Measurements from ENCODE around the gene AP5S1. TPM values are rescaled to one million over a fixed set of nuclear protein-coding genes. Genes with fewer than 3 reads are reported as not detected.

The AP5S1 gene
- total RNA-seq, 1 experiment from 2014 or later: 2.8 TPM

- TF ChIP-seq ZSCAN18 (CRISPR knock-in tag; IDR thresholded peaks at IDR 0.05) (no peak), NFE2L1 (CRISPR knock-in tag; IDR thresholded peaks at IDR 0.05) (no peak), EMX1 (CRISPR knock-in tag; IDR thresholded peaks at IDR 0.05) (no peak), GRHL2 (CRISPR knock-in tag; IDR thresholded peaks at IDR 0.05; ENCODE audit: insufficient replicate concordance, severe bottlenecking) (no peak), TP53 (CRISPR knock-in tag; IDR thresholded peaks at IDR 0.05) (no peak), E2F1 (CRISPR knock-in tag; IDR thresholded peaks at IDR 0.05) (no peak), CREB1 (CRISPR knock-in tag; IDR thresholded peaks at IDR 0.05) (no peak), MXD4 (CRISPR knock-in tag; IDR thresholded peaks at IDR 0.05; ENCODE audit: borderline replicate concordance) (no peak), OVOL2 (CRISPR knock-in tag; IDR thresholded peaks at IDR 0.05; ENCODE audit: borderline replicate concordance) (no peak), ZNF423 (CRISPR knock-in tag; IDR thresholded peaks at IDR 0.05) (peak; percentile 83), FOXP1 (CRISPR knock-in tag; IDR thresholded peaks at IDR 0.05; ENCODE audit: borderline replicate concordance) (peak; percentile 20; the same call in 1 of the 2 replicates), ZNF121 (CRISPR knock-in tag; IDR thresholded peaks at IDR 0.05) (peak; percentile 87), ESRRA (CRISPR knock-in tag; IDR thresholded peaks at IDR 0.05; ENCODE audit: borderline replicate concordance) (no peak)
Measured at GRCh38 chr20:3796477-3797225, 23.7 kb upstream of the AP5S1 start (continued).

- CTCF ChIA-PET: no interaction called here
- peak overlapping the region; percentile 61; the same call in 1 of the 2 replicates for H3K27ac Mint-ChIP-seq
Measured at GRCh38 chr20:3797226-3797545, 23.2 kb upstream of the AP5S1 start.

DNA sequence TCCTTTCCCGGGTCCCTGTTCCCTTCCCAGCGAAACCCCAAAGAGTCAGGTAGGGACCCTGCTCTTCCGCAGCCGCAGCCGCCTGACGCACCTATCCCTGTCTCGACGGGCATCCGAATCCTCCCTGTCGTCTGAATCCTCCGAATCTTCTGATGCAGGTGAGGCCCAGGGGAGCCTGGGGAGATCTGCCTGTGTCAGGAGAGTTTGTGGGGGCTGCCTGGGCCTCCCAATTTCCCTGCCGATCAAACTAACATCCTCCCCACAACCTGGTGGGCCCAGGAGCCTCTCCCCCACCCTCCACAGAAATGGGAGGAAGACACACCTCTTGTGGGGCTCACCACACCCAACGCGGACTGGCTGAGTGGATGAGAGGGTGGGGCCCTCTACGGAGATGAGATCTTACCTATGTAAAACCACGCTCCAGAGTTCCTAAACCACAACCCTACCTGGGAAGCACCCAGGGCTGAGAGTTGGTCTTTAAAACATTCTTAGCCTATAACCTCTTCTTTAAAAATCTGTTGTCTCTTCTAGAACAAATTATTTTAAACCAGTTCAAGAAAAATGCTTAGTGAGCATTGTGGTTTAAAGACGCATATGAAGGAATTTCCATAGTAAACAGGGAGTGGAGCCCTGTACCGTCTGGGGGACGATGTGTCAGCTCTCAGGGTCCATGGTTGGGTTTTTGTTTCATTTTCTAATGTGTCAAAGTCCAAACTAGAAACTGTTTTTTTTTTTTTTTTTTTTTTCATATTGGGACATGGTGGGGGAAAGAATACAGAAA lies 22.6 kb upstream of the AP5S1 start:
- ATAC-seq: no peak
- POLR2A ChIA-PET: no interaction called here
- Mint-ChIP-seq H3K36me3 (peaks cover 18% of the 10 kb centered on the region), H3K27ac (peak overlapping the region; percentile 61), H3K4me3 (peak overlapping the region; percentile 79), H3K27me3 (ENCODE audit: low read depth) (peaks cover 5% of the 10 kb centered on the region; the same call in 1 of the 2 replicates), H3K9me3 (no peaks in the 10 kb centered on the region), H3K4me1 (peaks cover 53% of the 10 kb centered on the region)
- CTCF ChIA-PET: interaction anchor here (0.7 to 3.9 kb wide), 2 partner anchors 22 to 30 kb away, joined by 3 to 79 read pairs; partner anchors contain the start of genes ADISSP and AP5S1
- no peak for DNase-seq (ENCODE audit: low spot score)
- TF ChIP-seq ZBTB43 (CRISPR knock-in tag; IDR thresholded peaks at IDR 0.05): no peak
- TF ChIP-seq MXD4 (CRISPR knock-in tag; IDR thresholded peaks at IDR 0.05; ENCODE audit: borderline replicate concordance): no peak
- TF ChIP-seq CREM (CRISPR knock-in tag; IDR thresholded peaks at IDR 0.05): no peak
- TF ChIP-seq EMX1 (CRISPR knock-in tag; IDR thresholded peaks at IDR 0.05): no peak
- TF ChIP-seq ZNF416 (CRISPR knock-in tag; IDR thresholded peaks at IDR 0.05): no peak
- no peak for TF ChIP-seq ARID4B (CRISPR knock-in tag; IDR thresholded peaks at IDR 0.05; ENCODE audit: borderline replicate concordance)

More at GRCh38 chr20:3797226-3797545, 23.2 kb upstream of the AP5S1 start:
- no peak for ATAC-seq
- H3K9me3 Mint-ChIP-seq: no peaks in the 10 kb centered on the region
- H3K36me3 Mint-ChIP-seq: peaks cover 13% of the 10 kb centered on the region
- H3K27me3 Mint-ChIP-seq (ENCODE audit: low read depth): peaks cover 8% of the 10 kb centered on the region; the same call in 1 of the 2 replicates
- POLR2A ChIA-PET: no interaction called here
- H3K4me1 Mint-ChIP-seq: peaks cover 53% of the 10 kb centered on the region
- peak overlapping the region; percentile 79 for H3K4me3 Mint-ChIP-seq
- 0 out of 2 replicates have a peak, but pooled peaks have one; percentile 17 for TF ChIP-seq GABPB1 (CRISPR knock-in tag; IDR thresholded peaks at IDR 0.05)
- TF ChIP-seq, protein P1, sequence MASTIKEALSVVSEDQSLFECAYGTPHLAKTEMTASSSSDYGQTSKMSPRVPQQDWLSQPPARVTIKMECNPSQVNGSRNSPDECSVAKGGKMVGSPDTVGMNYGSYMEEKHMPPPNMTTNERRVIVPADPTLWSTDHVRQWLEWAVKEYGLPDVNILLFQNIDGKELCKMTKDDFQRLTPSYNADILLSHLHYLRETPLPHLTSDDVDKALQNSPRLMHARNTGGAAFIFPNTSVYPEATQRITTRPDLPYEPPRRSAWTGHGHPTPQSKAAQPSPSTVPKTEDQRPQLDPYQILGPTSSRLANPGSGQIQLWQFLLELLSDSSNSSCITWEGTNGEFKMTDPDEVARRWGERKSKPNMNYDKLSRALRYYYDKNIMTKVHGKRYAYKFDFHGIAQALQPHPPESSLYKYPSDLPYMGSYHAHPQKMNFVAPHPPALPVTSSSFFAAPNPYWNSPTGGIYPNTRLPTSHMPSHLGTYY (CRISPR knock-in tag; IDR thresholded peaks at IDR 0.05): no peak
- no peak for DNase-seq (ENCODE audit: low spot score)

Measured in WTC11 (cell line).